HEK293 (cell line): ENCODE data around the gene AMZ1.

Experiments used
- BCL11A ChIP-seq: fragments of 450-650 bp; formaldehyde crosslinking; IDR thresholded peaks from 2 replicates; pipeline ENCODE4 v1.5.1; 2016; ENCODE audit warnings: low read depth, missing biosample characterization, missing genetic modification characterization
- CTCF ChIP-seq: fragments of 450-650 bp; formaldehyde crosslinking; IDR thresholded peaks from 2 replicates; pipeline ENCODE4 v1.5.1; 2016; ENCODE audit warnings: missing biosample characterization, missing genetic modification characterization
- ELK4 ChIP-seq: IDR thresholded peaks from 2 replicates; pipeline ENCODE4 v1.6.1; 2011; ENCODE audit warnings: mild to moderate bottlenecking, low read depth, low read length, borderline replicate concordance
- INSM2 ChIP-seq: fragments of 450-650 bp; formaldehyde crosslinking; IDR thresholded peaks from 2 replicates; pipeline ENCODE4 v1.5.1; 2016; ENCODE audit warnings: missing biosample characterization, missing genetic modification characterization
- KLF16 ChIP-seq: fragments of 450-650 bp; formaldehyde crosslinking; IDR thresholded peaks from 2 replicates; pipeline ENCODE4 v1.5.1; 2017; ENCODE audit warnings: missing biosample characterization, missing genetic modification characterization
- TCF7L2 ChIP-seq: IDR thresholded peaks from 2 replicates; pipeline ENCODE4 v1.6.1; 2011; ENCODE audit warnings: low read depth, mild to moderate bottlenecking, inconsistent platforms, low read length, moderate library complexity, borderline replicate concordance
- TRIM28 ChIP-seq: IDR thresholded peaks from 2 replicates; pipeline ENCODE4 v1.6.1; 2011; ENCODE audit warnings: low read length, control low read depth, borderline replicate concordance
- TSHZ1 ChIP-seq: fragments of 450-650 bp; formaldehyde crosslinking; IDR thresholded peaks from 2 replicates; pipeline ENCODE4 v1.5.1; 2016; ENCODE audit warnings: missing biosample characterization, missing genetic modification characterization, borderline replicate concordance
- YY1 ChIP-seq: fragments of 450-650 bp; formaldehyde crosslinking; IDR thresholded peaks from 2 replicates; pipeline ENCODE4 v1.5.1; 2018; ENCODE audit warnings: missing biosample characterization, missing genetic modification characterization
- ZFHX2 ChIP-seq: fragments of 450-650 bp; formaldehyde crosslinking; conservative IDR thresholded peaks from 2 replicates; pipeline ENCODE4 v1.5.1; 2016; ENCODE audit warnings: missing biosample characterization, missing genetic modification characterization
- ZNF10 ChIP-seq: fragments of 450-650 bp; formaldehyde crosslinking; IDR thresholded peaks from 2 replicates; pipeline ENCODE4 v1.5.1; 2017; ENCODE audit warnings: missing biosample characterization, missing genetic modification characterization
- ZNF274 ChIP-seq, 2 experiments: fragments of 200-500 bp in 1 of 2; fragments of 450-650 bp in 1 of 2; sonication (Bioruptor generic) in 1 of 2; formaldehyde crosslinking in 1 of 2; IDR thresholded peaks; 2 replicates each; pipeline versions ENCODE4 v1.5.1 to v1.6.1; 2014 to 2016; ENCODE audit warnings: borderline replicate concordance in 1 of 2, inconsistent platforms in 1 of 2, low read length in 1 of 2, missing biosample characterization in 1 of 2, missing genetic modification characterization in 1 of 2
- ZNF621 ChIP-seq: fragments of 450-650 bp; formaldehyde crosslinking; IDR thresholded peaks from 2 replicates; pipeline ENCODE4 v1.5.1; 2017; ENCODE audit warnings: missing biosample characterization, missing genetic modification characterization
- ZSCAN5A ChIP-seq: fragments of 450-650 bp; formaldehyde crosslinking; IDR thresholded peaks from 2 replicates; pipeline ENCODE4 v1.5.1; 2016; ENCODE audit warnings: missing biosample characterization, missing genetic modification characterization

- TF ChIP-seq ELK4 (no peak), YY1 (tag by site-specific recombination) (no peak), CTCF (tag by site-specific recombination) (no peak), ZNF274 (IDR thresholded peaks at IDR 0.05; ENCODE audit: low read length) (no peak), ZNF274 (tag by site-specific recombination; IDR thresholded peaks at IDR 0.05; ENCODE audit: borderline replicate concordance) (no peak), BCL11A (no peak), INSM2 (no peak), TCF7L2 (no peak), KLF16 (tag by site-specific recombination) (no peak), ZNF621 (tag by site-specific recombination) (no peak), TRIM28 (no peak), ZSCAN5A (tag by site-specific recombination) (no peak), TSHZ1 (no peak), ZNF10 (tag by site-specific recombination) (no peak), ZFHX2 (tag by site-specific recombination) (no peak)
These were observed 44.4 kb upstream of the AMZ1 start for GRCh38 chr7:2643386-2644219.
